Middle frontal gyrus (tissue), 1 donor: Measurements from ENCODE around the gene ST7.
"Not testable (repeated sequence)": the region's sequence is repeated elsewhere in the genome, so short reads cannot be mapped to it uniquely, and the experiment has no call there.

ENCODE experiments used
- DNase-seq: peaks from one replicate; pipeline ENCODE4 v3.0.0-alpha.2; 2015; ENCODE audit warnings: low spot score; ENCODE audit errors: extremely low spot score

Gene ST7

DNA sequence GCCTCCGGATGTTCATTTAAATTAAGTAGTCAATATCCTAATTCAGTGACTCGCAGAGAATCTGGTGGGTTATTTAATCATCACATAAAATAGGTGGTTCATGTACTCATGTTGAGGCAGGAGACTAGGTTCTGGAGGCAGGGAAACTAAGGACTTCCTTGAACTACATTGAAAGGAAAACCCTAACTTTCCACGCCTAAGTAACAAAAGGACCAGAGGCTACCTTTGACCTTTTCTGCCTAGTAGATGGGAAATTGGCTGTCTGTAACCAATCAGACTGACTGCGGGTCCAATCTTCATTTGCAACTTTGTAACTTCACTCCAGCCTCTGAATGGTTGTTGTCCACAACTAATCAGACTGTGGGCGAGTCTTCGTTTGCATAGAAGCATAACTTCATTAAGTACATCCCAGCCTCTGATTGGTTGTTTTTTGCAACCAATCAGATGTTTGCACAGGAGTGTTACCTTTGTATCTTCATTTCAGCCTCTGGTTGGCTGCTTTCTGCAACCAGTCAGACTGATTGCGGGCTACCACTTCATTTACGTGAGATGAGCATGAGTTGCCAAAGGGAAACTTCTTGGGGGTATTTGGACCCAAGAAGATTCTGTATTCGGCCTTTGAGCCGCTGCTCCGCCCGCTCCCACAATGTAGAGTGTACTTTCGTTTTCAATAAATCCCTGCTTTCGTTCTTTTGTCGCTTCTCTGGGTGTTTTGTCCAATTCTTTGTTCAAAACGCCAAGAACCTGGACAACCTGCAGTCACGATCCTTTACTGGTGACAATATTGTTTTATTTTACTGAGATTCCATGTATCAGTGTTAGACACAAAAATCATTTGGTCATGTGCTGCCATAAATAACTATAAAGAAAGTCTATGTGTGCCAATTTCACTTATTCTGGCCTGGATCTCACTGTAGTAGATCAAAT lies 1.7 kb upstream of the ST7 start:
- no peak for DNase-seq

- DNase-seq, result no peak
Observed at GRCh38 chr7:116952635-116953371, 498 bp upstream of the ST7 start.

DNA sequence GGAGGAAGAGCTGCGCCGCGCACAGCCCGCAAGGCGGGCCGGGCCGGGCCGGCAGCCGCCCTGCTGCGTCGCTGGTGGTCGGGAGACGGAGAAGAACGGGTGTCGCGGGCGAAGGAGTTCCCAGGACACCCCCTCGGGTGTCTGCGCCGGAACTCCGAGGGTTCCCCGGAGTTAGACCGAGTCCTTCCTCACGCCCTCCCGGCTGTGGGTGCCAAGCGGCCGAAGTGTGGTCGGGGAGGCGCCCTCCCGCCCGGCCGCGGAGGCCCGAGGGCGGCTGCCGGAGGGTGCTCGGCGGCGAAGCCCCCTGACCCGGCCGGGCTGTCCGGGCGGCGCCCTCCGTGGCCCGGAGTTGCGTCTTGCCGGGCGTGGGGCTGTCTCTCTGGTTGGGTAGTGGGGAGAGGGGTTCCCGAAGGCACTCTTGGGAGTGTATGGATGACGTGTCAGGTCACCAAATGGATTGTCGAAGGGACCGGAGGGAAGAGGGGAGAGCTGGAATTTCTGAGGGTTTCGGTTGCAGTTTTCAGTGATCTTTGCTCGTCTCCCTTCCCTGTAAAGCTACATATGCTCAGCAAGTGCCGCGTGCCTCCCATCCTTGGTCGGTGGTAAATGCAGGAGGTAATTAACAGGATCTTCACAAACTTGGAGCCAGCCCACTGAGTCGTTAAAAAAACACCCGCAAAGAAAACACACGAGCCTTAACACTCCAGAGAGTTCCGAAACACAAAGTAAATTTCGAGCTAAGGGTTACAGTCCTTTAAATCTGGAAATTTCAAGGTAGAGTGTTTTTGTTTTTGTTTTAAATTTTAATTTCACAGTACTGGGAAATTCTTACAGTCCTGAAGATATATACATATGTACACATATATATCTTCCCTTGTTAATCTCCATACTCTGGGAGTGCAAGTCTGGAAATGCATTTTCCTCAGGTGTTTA lies 871 bp downstream of the ST7 start:
- no peak for DNase-seq

DNA sequence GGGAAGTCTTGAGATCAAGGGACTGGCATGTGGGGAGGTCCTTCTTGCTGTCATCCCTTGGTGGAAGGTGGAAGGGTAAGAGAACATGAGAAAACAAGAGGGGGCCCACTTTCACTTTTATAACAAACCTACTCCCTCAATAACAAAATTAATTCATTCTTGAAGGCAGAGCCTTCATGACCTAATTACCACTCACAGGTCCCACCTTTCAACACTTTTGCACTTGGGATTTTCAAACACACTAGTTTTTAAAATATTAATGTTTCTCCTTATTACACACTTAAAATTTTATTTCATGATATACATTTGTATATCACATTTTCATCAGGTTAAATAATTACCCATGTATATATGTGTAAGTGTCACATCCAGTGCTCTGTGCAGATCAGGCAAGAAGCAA lies 2.0 kb downstream of the ST7 start:
- no peak for DNase-seq

- DNase-seq, result no peak
Observed at GRCh38 chr7:116955801-116956476, 2.6 kb downstream of the ST7 start.

DNA sequence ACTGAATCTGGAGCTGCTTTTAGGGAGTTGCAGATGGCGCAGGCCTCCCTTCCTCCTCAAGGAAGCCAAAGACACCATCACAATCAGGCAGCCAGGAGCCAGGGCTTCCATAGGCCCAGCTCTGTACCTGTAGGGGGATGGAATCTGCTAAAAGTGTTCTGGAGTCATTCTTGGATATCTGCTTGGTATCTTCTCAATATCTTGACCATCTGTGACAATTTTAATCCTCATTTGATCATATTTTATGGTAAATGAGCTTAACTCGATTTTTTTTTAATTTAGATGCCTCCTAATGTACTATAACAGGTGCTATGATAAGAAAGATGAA lies 3.1 kb downstream of the ST7 start:
- DNase-seq, result no peak

GRCh38 chr7:116957874-116958273 lies 4.6 kb downstream of the ST7 start:
- no peak for DNase-seq

GRCh38 chr7:116961966-116962673 lies 8.8 kb downstream of the ST7 start:
- DNase-seq, result not testable (repeated sequence)

GRCh38 chr7:116963234-116963633 lies 9.9 kb downstream of the ST7 start:
- DNase-seq, result no peak

DNA sequence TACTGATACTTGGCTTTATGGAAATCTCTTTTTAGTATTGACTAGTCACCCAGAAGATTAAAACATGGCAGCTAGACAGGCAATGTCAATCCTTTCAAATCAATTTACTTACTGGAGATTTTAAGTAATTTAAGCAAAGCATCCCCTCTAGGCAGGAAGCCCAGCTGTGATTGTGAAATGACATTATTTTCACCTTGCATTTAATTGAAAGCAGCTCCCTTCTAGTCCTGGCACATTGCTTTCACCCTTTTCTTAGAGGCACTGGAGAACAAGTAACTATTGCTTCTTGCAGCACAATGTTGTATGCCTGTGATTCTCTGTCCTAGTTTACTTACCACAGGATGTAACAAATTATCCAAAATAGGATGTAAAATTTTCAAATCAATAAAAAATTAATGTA lies 13.3 kb downstream of the ST7 start:
- no peak for DNase-seq

DNA sequence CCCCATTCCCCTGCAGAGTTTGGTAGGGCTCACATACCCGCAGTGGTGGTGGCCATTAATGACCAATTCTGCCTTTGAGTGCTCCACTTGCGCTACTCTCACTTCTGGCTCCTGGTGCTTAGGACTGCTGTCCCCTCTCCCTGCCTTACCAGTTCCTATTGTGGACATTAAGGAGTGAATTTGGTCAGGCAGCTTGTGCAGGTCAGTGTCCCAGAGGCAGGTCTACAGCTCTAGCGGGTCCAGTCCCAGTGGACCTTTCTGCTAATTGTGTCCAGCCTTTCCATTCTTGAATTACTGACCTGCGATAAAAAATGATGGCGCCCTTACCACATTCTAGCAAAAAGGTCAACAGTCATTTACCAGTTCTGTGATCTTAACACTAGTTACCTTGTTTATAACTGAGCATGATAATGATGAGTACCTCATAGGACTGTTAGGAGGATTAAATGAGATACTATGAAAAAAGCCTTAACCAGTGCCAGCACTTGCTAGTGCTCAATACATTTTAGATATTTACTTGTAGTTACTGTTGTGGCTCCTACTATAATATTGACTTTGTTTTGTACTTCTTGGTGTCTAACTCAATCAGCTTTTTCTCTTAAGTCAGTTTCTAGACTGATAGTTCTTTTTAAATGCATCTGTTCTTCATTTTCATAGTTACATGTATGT lies 14.1 kb downstream of the ST7 start:
- DNase-seq, result no peak

GRCh38 chr7:116967983-116968382 lies 14.7 kb downstream of the ST7 start:
- no peak for DNase-seq

DNA sequence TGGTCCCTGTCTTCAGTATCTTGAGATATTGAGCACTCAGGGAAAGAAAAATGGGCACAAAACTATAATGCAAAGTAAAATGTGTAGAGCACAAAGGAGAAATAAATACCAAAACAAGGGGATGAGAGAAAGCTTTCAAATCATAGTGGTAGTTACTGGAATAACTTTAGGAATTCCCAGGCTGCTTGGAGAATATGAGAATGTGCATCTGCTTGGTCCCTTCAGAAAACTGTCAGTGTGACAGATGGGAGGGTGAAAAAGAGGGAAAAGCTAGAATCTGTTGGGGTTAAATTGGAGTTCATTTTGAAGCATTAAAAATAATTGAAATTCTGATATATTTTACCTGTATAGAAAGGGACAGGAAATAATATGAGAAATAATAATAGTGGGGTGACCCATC lies 15.3 kb downstream of the ST7 start:
- no peak for DNase-seq

GRCh38 chr7:116969371-116969902 lies 16.1 kb downstream of the ST7 start:
- DNase-seq, result no peak

- DNase-seq, result no peak
Observed at GRCh38 chr7:116970238-116970910, 17.1 kb downstream of the ST7 start.

DNA sequence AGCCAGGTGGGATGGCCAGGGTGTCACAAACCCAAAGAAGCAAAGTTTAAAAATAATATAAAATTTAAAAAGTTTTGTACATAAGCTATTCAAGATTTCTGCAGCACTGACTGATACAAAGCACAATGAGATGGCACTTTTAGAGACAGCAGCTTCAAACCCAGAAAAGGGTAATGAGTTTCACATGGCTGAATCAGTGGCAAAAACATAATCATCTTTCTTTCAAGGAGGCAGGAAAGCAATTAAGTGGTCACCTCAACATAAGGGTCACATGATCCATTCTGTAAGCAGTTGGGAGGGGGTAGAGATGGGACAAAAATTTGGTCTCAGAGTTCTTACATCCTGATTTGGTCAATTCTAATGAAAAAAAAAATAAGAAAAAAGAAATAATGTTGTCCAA lies 17.9 kb downstream of the ST7 start:
- DNase-seq, result not testable (repeated sequence)

DNA sequence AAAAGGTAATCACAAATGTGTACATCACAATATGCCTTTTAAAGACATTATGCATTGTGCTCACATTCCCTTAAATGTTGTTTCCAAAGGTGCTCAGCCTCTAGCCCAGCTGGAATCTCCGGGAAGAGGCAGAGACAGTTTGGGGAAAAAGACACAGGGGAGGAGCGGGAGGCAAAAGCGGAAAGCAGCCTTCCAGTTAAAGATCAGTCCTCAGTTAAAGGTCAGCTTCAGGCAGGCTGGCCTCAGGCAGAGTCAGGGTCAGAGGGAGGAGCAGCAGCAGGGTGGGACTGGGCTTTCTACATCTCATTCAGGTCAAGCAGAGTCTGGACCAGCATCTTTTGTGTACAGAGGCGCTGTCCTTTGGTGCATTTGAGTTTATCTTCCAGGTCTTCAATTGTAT lies 18.6 kb downstream of the ST7 start:
- DNase-seq, result no peak

DNA sequence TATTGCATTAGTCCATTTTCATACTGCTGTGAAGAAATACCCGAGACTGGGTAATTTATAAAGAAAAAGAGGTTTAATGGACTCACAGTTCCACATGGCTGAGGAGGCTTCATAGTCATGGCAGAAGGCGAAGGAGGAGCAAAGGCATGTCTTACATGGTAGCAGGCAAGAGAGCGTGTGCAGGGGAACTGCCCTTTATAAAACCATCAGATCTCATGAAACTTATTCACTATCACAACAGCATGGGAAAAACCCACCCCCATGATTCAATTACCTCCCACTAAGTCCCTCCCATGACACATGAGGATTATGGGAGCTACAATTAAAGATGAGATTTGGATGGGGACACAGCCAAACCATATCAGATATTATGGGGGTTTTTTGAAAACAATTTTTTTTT lies 21.7 kb downstream of the ST7 start:
- not testable (repeated sequence) for DNase-seq

DNA sequence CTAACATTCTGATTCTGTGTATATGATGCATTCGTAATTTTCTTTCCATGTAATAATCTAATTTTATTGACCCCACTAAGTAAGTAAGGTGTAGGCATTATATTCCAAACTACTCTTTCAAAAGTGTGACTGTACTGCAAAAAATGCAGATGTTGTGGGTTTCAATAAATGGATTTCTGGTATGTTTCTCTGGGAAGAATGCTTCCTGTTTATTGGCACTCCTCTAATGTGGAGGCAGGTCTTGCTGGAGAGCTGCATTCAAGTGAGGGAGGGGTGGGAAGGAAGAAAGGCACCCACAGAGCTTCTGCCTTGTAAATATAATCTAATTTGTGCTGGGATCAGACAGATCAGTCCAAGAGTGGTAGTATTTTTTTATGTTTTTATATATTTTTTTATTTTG lies 23.9 kb downstream of the ST7 start:
- DNase-seq, result no peak
